ENCODE results near the gene PRKAG3. TPM values are rescaled to one million over a fixed set of nuclear protein-coding genes. Genes with fewer than 3 reads are reported as not detected.

The PRKAG3 gene
- total RNA-seq, 2 donors from 2014 or later: not detected

DNA sequence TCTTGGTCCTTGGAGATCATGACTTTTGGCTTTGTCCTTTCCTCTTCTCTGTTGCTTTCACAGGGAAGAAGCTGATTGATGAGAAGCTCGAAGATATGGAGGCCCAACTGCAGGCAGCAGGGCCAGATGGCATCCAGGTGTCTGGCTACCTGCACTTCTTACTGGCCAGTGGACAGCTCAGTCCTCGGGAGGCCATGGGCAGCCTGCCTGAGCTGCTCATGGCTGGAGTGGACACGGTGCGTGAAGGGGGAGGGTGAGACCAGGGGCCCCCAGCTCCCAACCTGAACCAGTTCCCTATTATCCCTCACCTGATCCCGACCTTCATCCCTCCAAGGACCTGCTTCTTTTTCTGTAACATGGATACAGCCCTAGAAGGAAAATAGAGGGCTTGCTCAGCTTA, 18.7 kb downstream of the PRKAG3 start:
- ATAC-seq (no peak), DNase-seq (ENCODE audit: low spot score in 2 of 2) (no peak)
- H3K27ac Mint-ChIP-seq: no peak overlapping the region
- no peaks in the 10 kb centered on the region for H3K36me3 Mint-ChIP-seq
- H3K9me3 Mint-ChIP-seq: no peaks in the 10 kb centered on the region

GRCh38 chr2:218812096-218812815, 19.3 kb downstream of the PRKAG3 start:
- Mint-ChIP-seq H3K9me3 (no peaks in the 10 kb centered on the region), H3K36me3 (no peaks in the 10 kb centered on the region), H3K27ac (no peak overlapping the region)
- DNase-seq (ENCODE audit: low spot score in 2 of 2) (no peak), ATAC-seq (no peak)

DNA sequence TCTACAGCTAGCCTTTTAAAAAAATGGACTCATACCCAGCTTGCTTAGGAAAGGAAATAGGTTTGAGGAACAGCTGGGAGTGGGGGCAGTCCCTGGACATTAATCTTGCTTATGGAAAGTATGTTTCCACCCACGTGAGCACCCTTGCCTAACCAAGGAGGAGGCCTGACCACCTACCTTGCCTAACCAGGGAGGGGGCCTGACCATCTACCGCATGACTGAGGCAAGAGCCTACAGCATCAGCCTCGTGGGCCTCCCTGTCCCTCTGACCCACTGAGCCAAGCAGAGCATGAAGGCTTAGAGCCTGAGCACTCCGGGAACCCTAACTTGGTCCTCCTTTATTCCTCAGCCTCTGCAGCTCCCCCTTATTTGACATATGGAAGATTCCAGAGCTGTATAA, 20.2 kb downstream of the PRKAG3 start:
- Mint-ChIP-seq H3K27ac (no peak overlapping the region), H3K36me3 (no peaks in the 10 kb centered on the region), H3K9me3 (no peaks in the 10 kb centered on the region)
- ATAC-seq (no peak), DNase-seq (ENCODE audit: low spot score in 2 of 2) (no peak)

- DNase-seq (ENCODE audit: low spot score in 2 of 2) (no peak), ATAC-seq (no peak)
- peaks cover under 1 to 1% of the 10 kb centered on the region in 2 donors for H3K9me3 Mint-ChIP-seq
- H3K36me3 Mint-ChIP-seq: peaks cover 0 to 5% of the 10 kb centered on the region in 2 donors
- no peak overlapping the region for H3K27ac Mint-ChIP-seq
These were observed 21.3 kb downstream of the PRKAG3 start for GRCh38 chr2:218810256-218810655.

GRCh38 chr2:218809515-218809914, 22.1 kb downstream of the PRKAG3 start:
- peaks cover under 1 to 11% of the 10 kb centered on the region in 2 donors for H3K36me3 Mint-ChIP-seq
- H3K9me3 Mint-ChIP-seq: peaks cover 4 to 9% of the 10 kb centered on the region in 2 donors
- no peak overlapping the region for H3K27ac Mint-ChIP-seq
- ATAC-seq (no peak), DNase-seq (ENCODE audit: low spot score in 2 of 2) (no peak)

- ATAC-seq (no peak), DNase-seq (ENCODE audit: low spot score in 2 of 2) (no peak)
- Mint-ChIP-seq H3K27ac (no peak overlapping the region), H3K36me3 (peaks cover 6 to 16% of the 10 kb centered on the region in 2 donors), H3K9me3 (peaks cover 4 to 9% of the 10 kb centered on the region in 2 donors)
These were observed 24.0 kb downstream of the PRKAG3 start for GRCh38 chr2:218807626-218808025.

GRCh38 chr2:218806346-218806978, 25.1 kb downstream of the PRKAG3 start:
- Mint-ChIP-seq H3K9me3 (peaks cover 4 to 9% of the 10 kb centered on the region in 2 donors), H3K36me3 (peaks cover 6 to 16% of the 10 kb centered on the region in 2 donors), H3K27ac (no peak overlapping the region)
- DNase-seq (ENCODE audit: low spot score in 2 of 2) (no peak), ATAC-seq (peak in 1 of 2 donors; percentile 34)

DNA sequence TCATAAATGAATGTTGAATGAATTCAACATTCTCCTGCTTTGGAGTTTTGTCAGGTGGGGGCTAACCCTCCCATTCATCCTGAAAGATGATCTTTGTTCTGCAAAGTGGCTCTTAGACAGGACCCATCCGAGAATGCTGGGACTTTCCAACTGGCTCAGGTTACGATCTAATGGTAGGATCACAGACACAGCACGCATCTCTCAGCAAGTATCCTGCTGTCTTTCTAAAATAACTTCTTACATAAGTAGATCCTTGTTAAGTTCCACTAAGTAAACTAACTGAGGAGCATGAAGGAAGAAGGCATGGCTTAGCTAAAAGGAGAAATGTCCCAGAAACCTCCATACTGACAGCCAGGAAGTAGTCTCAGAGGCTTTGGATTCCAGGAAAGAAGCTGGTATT, 26.0 kb downstream of the PRKAG3 start:
- DNase-seq (ENCODE audit: low spot score in 2 of 2) (no peak), ATAC-seq (no peak)
- Mint-ChIP-seq H3K36me3 (peaks cover 6 to 16% of the 10 kb centered on the region in 2 donors), H3K9me3 (peaks cover 4 to 9% of the 10 kb centered on the region in 2 donors), H3K27ac (no peak overlapping the region)

GRCh38 chr2:218804817-218805216, 26.8 kb downstream of the PRKAG3 start:
- DNase-seq (ENCODE audit: low spot score in 2 of 2) (no peak), ATAC-seq (no peak)
- Mint-ChIP-seq H3K36me3 (peaks cover 6 to 16% of the 10 kb centered on the region in 2 donors), H3K27ac (no peak overlapping the region), H3K9me3 (peaks cover 4 to 9% of the 10 kb centered on the region in 2 donors)

DNA sequence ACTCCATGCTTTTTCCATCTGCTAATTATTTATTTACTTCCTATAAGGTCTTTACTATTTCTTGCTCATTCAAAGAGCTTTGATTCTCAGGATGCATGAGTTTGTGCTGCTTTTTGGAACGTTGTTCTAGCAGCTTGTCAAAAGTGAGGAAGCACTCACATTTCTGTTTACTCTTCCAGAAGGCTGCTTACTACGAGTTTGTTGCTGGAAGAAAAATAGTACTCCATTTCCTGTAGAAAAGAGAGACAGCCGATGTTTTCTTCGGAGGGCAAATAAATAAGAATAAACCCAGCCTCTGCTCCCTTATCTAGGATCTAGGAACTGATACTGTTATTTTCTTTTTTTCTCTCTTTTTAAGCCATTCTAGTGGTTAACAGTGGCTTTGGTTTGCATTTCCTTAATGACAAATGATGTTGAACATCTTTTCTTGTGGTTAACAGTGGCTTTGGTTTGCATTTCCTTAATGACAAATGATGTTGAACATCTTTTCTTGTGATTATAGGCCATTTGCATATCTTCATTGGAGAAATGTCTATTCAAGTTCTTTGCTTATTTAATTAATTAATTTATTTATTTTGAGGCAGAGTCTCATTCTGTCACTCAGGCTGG, 29.1 kb downstream of the PRKAG3 start:
- Mint-ChIP-seq H3K9me3 (peaks cover 4 to 9% of the 10 kb centered on the region in 2 donors), H3K36me3 (peaks cover 6 to 16% of the 10 kb centered on the region in 2 donors), H3K27ac (no peak overlapping the region)
- DNase-seq (ENCODE audit: low spot score in 2 of 2) (no peak), ATAC-seq (no peak)

GRCh38 chr2:218799990-218800389, 31.6 kb downstream of the PRKAG3 start:
- ATAC-seq (no peak), DNase-seq (ENCODE audit: low spot score in 2 of 2) (no peak)
- H3K27ac Mint-ChIP-seq: no peak overlapping the region
- H3K9me3 Mint-ChIP-seq: peaks cover under 1 to 5% of the 10 kb centered on the region in 2 donors
- peaks cover 6 to 9% of the 10 kb centered on the region in 2 donors for H3K36me3 Mint-ChIP-seq

- Mint-ChIP-seq H3K36me3 (no peaks in the 10 kb centered on the region), H3K27ac (no peak overlapping the region), H3K9me3 (no peaks in the 10 kb centered on the region)
- ATAC-seq: no peak
- DNase-seq (ENCODE audit: low spot score in 2 of 2): no peak
These were observed 32.7 kb downstream of the PRKAG3 start for GRCh38 chr2:218798767-218799504.

DNA sequence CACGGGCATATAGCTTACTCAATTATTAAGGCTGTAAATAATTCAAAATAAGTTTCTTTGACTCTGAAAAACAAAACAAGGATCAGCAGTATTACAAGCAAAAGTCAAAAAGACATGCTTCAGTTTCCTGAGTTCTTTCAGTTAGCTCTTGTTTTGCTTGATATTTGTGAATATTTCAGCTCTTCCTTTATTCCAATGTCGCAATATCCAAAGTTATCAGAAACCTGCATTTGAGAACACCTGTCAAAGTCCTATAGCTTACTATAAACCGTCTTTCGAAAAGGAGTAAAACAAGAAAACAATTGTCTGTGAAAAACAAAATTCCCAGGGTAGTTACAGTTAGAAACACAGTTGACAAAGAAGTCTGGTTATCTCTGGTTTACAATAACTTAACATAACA, 34.9 kb downstream of the PRKAG3 start:
- H3K36me3 Mint-ChIP-seq: no peaks in the 10 kb centered on the region
- no peak overlapping the region for H3K27ac Mint-ChIP-seq
- no peak for ATAC-seq
- no peaks in the 10 kb centered on the region for H3K9me3 Mint-ChIP-seq
- no peak for DNase-seq (ENCODE audit: low spot score in 2 of 2)

- Mint-ChIP-seq H3K36me3 (no peaks in the 10 kb centered on the region), H3K27ac (no peak overlapping the region), H3K9me3 (no peaks in the 10 kb centered on the region)
- no peak for ATAC-seq
- DNase-seq (ENCODE audit: low spot score in 2 of 2): no peak
These were observed 39.2 kb downstream of the PRKAG3 start for GRCh38 chr2:218792433-218792832.

DNA sequence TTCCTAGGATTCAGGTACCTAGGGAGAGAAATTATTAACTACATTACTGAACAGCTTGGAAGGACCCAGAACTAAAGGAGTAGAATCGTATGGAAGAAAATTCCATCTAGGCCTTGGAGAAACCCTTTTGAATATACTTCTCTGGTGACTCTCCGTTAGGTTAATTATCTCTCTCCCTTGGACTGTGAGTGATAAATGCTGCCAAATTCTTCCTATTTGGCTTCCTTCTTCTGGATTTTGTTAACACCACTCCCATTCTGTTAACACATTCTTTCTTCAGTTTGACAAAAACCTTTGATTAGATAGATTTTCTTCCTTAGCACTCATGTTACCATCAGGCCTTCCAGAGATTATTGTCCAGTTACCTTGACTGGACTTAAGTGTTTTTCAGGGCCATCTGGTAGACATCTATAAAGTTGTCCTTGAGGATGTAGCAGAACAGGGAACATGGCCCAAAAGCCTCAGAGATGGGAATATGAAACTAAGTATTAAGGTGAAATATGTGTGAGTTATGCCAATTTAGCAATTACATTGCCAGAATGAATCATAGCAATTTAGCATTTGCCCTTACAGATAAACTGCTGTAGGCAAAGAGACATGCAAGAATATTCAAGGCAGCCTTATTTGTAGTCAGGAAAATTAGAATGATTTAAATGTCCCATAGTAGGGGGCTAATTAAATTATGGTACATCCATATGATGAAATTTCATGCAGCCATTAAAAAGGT, 42.9 kb downstream of the PRKAG3 start:
- ATAC-seq (no peak), DNase-seq (ENCODE audit: low spot score in 2 of 2) (no peak)
- Mint-ChIP-seq H3K36me3 (no peaks in the 10 kb centered on the region), H3K9me3 (no peaks in the 10 kb centered on the region), H3K27ac (no peak overlapping the region)

DNA sequence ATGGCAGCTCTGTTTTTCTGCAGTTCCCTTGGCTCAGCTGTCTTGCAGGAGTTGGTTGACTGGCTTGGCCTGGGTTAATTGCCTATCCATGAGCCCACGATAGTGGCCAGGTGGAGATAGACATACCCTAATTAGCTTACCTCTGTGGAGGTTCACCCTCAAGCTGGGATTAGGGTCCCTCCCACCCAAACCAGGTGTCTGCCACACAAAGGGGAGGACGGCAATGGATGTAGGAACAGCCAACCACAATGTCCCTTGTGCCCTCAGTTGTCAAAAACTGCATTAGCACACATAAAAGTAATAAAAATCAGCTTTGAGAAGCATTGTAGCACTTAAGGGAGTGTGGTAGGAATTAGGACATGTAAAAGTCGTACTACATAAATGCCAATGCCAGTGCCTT, 45.5 kb downstream of the PRKAG3 start:
- Mint-ChIP-seq H3K36me3 (peaks cover 0 to 6% of the 10 kb centered on the region in 2 donors), H3K9me3 (no peaks in the 10 kb centered on the region), H3K27ac (no peak overlapping the region)
- ATAC-seq (no peak), DNase-seq (ENCODE audit: low spot score in 2 of 2) (no peak)
